Sigmoid colon (tissue), 4 donors: Measurements from ENCODE around the gene MLH3.

Experiments
- CTCF ChIP-seq, 4 experiments: fragments of 450-650 bp in 3 of 4; fragments of 200-600 bp in 1 of 4; IDR thresholded peaks; one replicate each; pipeline ENCODE4 v1.5.1; 2016 to 2019; ENCODE audit warnings: antibody characterized with exemption in 4 of 4, mild to moderate bottlenecking in 3 of 4, moderate library complexity in 2 of 4
- EP300 ChIP-seq, 4 donors: sonication (generic); formaldehyde crosslinking; IDR thresholded peaks; one replicate each; pipeline ENCODE4 v1.6.1; 2017; ENCODE audit warnings: antibody characterized with exemption in 4 of 4
- POLR2A ChIP-seq, 2 donors: fragments of 450-650 bp; IDR thresholded peaks; one replicate each; pipeline ENCODE4 v1.6.1; 2016; ENCODE audit warnings: antibody characterized with exemption in 2 of 2, mild to moderate bottlenecking in 2 of 2, moderate library complexity in 2 of 2

- no peak for TF ChIP-seq EP300 (IDR thresholded peaks at IDR 0.05)
- no peak for TF ChIP-seq CTCF (IDR thresholded peaks at IDR 0.05)
- TF ChIP-seq POLR2A (IDR thresholded peaks at IDR 0.05), result no peak
Observed at GRCh38 chr14:75091251-75091650, 40.0 kb upstream of the MLH3 start.
